ENCODE results near the gene CALR3.
"Not testable (repeated sequence)": the region's sequence is repeated elsewhere in the genome, so short reads cannot be mapped to it uniquely, and the experiment has no call there.

The CALR3 gene

GRCh38 chr19:16497042-16497441 lies 1.1 kb upstream of the CALR3 start:
- DNase-seq (ENCODE audit: low read depth in 2 of 3, low spot score in 1 of 3), result no peak

- no peak for DNase-seq (ENCODE audit: low read depth in 2 of 3, low spot score in 1 of 3)
Observed at GRCh38 chr19:16496613-16496983, 631 bp upstream of the CALR3 start.

GRCh38 chr19:16486476-16486875 lies 9.5 kb downstream of the CALR3 start:
- not testable (repeated sequence) for DNase-seq (ENCODE audit: low read depth in 2 of 3, low spot score in 1 of 3)

- no peak for DNase-seq (ENCODE audit: low read depth in 2 of 3, low spot score in 1 of 3)
Observed at GRCh38 chr19:16482745-16483144, 13.2 kb downstream of the CALR3 start.

- DNase-seq (ENCODE audit: low read depth in 2 of 3, low spot score in 1 of 3), result no peak
Observed at GRCh38 chr19:16477311-16477710, 18.7 kb downstream of the CALR3 start.

GRCh38 chr19:16476401-16476800 lies 19.6 kb downstream of the CALR3 start:
- no peak for DNase-seq (ENCODE audit: low read depth in 2 of 3, low spot score in 1 of 3)

GRCh38 chr19:16473875-16474392 lies 22.0 kb downstream of the CALR3 start:
- DNase-seq (ENCODE audit: low read depth in 2 of 3, low spot score in 1 of 3), result no peak

GRCh38 chr19:16472992-16473391 lies 23.0 kb downstream of the CALR3 start:
- DNase-seq (ENCODE audit: low read depth in 2 of 3, low spot score in 1 of 3), result no peak

GRCh38 chr19:16472559-16472899 lies 23.4 kb downstream of the CALR3 start:
- DNase-seq (ENCODE audit: low read depth in 2 of 3, low spot score in 1 of 3), result not testable (repeated sequence)

- peak in 1 of 3 donors; percentile 16 for DNase-seq (ENCODE audit: low read depth in 2 of 3, low spot score in 1 of 3)
Observed at GRCh38 chr19:16470911-16471811, 24.8 kb downstream of the CALR3 start.

GRCh38 chr19:16470541-16470910 lies 25.4 kb downstream of the CALR3 start:
- DNase-seq (ENCODE audit: low read depth in 2 of 3, low spot score in 1 of 3), result no peak

- DNase-seq (ENCODE audit: low read depth in 2 of 3, low spot score in 1 of 3), result no peak
Observed at GRCh38 chr19:16467581-16467980, 28.4 kb downstream of the CALR3 start.

GRCh38 chr19:16466802-16467427 lies 29.1 kb downstream of the CALR3 start:
- not testable (repeated sequence) for DNase-seq (ENCODE audit: low read depth in 2 of 3, low spot score in 1 of 3)

- no peak for DNase-seq (ENCODE audit: low read depth in 2 of 3, low spot score in 1 of 3)
Observed at GRCh38 chr19:16465239-16465638, 30.7 kb downstream of the CALR3 start.

GRCh38 chr19:16463991-16464575 lies 31.9 kb downstream of the CALR3 start:
- no peak for DNase-seq (ENCODE audit: low read depth in 2 of 3, low spot score in 1 of 3)

- no peak for DNase-seq (ENCODE audit: low read depth in 2 of 3, low spot score in 1 of 3)
Observed at GRCh38 chr19:16463341-16463990, 32.5 kb downstream of the CALR3 start.

GRCh38 chr19:16462757-16463250 lies 33.2 kb downstream of the CALR3 start:
- no peak for DNase-seq (ENCODE audit: low read depth in 2 of 3, low spot score in 1 of 3)

GRCh38 chr19:16461630-16462051 lies 34.3 kb downstream of the CALR3 start:
- DNase-seq (ENCODE audit: low read depth in 2 of 3, low spot score in 1 of 3), result no peak

- no peak for DNase-seq (ENCODE audit: low read depth in 2 of 3, low spot score in 1 of 3)
Observed at GRCh38 chr19:16460454-16460853, 35.5 kb downstream of the CALR3 start.

GRCh38 chr19:16459680-16460079 lies 36.3 kb downstream of the CALR3 start:
- no peak for DNase-seq (ENCODE audit: low read depth in 2 of 3, low spot score in 1 of 3)
